ENCODE results near the gene LRRFIP2.

LRRFIP2 gene

DNA sequence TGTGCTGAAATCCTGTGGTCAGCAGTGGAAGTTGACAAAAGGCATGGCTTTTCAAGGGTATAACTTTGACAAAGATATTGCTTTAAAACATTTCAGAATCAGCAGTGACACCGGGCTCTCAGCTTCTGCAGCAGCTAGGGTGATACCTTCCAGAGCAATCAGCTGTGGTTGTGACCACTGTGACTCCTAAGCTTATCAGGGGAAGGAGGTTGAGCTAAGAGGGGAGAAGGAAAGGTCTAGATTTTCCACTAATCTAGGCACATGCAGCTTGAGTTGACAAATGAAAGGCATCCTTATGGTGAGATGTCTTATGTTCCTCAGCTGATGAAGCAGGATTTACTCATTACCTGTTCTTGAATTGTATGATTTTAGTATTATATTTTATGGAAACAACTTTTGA, 16.3 kb upstream of the LRRFIP2 start:
- no peak for DNase-seq (ENCODE audit: extremely low read depth in 1 of 2, low read depth in 1 of 2)

- no peak for DNase-seq (ENCODE audit: extremely low read depth in 1 of 2, low read depth in 1 of 2)
Measured at GRCh38 chr3:37189109-37189508, 14.7 kb upstream of the LRRFIP2 start.

DNA sequence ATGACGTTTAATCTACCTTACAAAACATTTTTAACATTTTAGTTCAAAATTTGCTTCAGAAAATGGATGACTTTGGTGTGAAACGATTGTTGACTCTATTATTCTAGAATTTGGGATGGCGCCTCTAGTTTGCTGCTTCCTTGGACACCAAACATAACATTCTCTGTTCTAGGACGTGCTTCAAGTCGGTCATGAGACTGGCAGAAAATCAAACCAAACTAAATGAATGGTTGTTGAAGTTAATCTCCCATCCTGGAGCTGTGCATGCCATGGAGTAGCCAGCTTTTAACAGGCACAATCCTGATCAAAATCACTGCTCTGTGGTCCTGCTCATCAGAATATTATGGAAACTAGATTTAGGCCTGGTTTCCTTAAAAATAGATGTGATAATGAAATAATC, 9.6 kb upstream of the LRRFIP2 start:
- DNase-seq (ENCODE audit: extremely low read depth in 1 of 2, low read depth in 1 of 2): no peak

DNA sequence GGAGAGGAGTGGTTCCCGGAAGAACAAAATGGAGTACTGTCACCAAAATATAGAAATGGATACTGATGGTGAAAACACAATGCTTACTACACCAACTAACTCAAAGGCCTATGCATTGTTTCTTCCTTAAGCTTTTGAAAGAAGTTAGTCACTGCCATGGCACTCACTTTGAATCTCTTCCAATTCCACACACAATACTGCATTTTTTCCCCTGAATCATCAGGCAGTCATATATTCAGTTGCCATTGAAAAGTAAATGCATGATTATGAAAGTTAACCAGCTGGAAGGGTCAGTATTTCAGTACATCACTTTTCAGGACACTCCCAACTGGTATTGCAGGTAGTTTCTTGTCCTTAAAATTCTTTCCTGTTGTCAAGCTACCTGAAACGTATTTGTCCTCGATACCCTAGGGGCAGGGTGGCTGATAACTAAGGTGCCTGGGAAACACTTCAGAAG, 9.0 kb upstream of the LRRFIP2 start:
- DNase-seq (ENCODE audit: extremely low read depth in 1 of 2, low read depth in 1 of 2): no peak

DNA sequence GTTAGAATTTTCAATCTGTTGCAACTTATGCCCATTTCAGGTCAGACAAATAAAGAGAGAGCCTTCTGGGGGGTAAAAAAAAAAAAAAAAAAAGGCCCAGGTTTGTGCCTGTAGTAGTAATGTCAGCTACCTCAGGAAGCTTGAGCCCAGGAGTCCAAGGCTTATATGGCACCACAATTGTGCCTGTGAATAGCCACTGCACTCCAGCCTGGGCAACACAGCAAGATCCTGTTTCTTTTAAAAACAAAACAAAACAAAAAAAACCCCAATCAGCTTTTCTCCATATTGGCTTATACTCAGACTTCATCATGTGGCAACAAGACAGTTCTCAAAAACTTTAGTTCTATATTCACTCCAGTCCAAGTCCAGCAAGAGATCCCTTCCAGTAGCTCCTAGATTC, 8.4 kb upstream of the LRRFIP2 start:
- no peak for DNase-seq (ENCODE audit: extremely low read depth in 1 of 2, low read depth in 1 of 2)

DNA sequence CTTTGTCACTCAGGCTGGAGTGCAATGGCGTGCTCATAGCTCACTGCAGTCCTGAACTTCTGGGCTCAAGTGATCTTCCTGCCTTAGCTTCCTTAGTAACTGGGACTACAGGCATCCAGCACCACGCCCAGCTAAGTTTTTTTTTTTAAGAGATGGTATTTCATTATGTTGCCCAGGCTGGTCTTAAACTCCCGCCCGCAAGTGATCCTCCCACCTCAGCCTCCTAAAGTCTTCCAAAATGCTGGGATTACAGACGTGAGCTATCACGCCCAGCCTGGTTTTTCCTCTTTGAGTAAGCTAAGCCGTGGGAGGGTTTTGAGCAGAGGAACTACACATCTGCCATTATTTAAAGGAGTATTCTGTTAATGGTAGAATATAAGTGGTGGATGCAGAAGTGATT, 7.4 kb upstream of the LRRFIP2 start:
- DNase-seq (ENCODE audit: extremely low read depth in 1 of 2, low read depth in 1 of 2): no peak

- DNase-seq (ENCODE audit: extremely low read depth in 1 of 2, low read depth in 1 of 2): no peak
Measured at GRCh38 chr3:37179144-37179967, 5.0 kb upstream of the LRRFIP2 start.

GRCh38 chr3:37173806-37174205, 576 bp downstream of the LRRFIP2 start:
- DNase-seq (ENCODE audit: extremely low read depth in 1 of 2, low read depth in 1 of 2): no peak

- DNase-seq (ENCODE audit: extremely low read depth in 1 of 2, low read depth in 1 of 2): no peak
Measured at GRCh38 chr3:37171144-37171543, 3.2 kb downstream of the LRRFIP2 start.

- no peak for DNase-seq (ENCODE audit: extremely low read depth in 1 of 2, low read depth in 1 of 2)
Measured at GRCh38 chr3:37170513-37170912, 3.9 kb downstream of the LRRFIP2 start.

GRCh38 chr3:37170060-37170459, 4.3 kb downstream of the LRRFIP2 start:
- DNase-seq (ENCODE audit: extremely low read depth in 1 of 2, low read depth in 1 of 2): no peak

DNA sequence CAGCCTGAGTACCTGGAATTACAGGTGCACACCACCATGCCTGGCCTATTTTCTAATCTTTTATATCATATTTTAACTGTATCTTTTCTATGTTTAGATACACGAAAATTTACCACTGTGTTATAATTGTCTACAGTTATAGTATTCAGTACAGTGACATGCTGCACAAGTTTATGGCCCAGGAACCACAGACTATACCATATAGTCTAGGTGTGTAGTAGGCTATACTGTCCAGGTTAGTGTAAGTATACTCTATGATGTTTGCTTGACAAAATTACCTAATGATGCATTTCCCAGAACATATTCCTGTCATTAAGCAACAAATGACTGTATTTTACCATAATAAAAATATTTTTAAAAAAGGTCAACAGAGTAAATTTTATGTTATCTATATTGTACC, 5.5 kb downstream of the LRRFIP2 start:
- DNase-seq (ENCODE audit: extremely low read depth in 1 of 2, low read depth in 1 of 2): no peak

- DNase-seq (ENCODE audit: extremely low read depth in 1 of 2, low read depth in 1 of 2): no peak
Measured at GRCh38 chr3:37163262-37164015, 10.9 kb downstream of the LRRFIP2 start.

- DNase-seq (ENCODE audit: extremely low read depth in 1 of 2, low read depth in 1 of 2): no peak
Measured at GRCh38 chr3:37162501-37163245, 11.7 kb downstream of the LRRFIP2 start.

DNA sequence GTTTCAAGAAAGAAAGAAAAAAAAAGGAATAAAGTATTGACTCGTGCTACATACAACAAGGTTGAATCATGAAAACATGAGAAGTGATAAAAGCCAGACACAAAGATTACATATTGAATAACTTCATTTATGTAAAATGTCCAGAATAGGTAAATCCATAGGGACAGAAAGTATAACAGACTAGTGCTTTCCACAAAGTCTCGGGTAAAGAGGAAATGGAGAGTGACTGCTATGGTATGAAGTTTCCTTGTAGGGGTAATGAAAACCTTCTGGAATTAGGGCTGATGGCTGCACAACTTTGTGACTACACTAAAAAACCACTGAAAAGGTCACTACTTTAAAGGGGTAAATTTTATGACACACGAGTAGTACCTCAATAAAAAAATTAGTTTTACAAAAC, 13.0 kb downstream of the LRRFIP2 start:
- DNase-seq (ENCODE audit: extremely low read depth in 1 of 2, low read depth in 1 of 2): no peak

DNA sequence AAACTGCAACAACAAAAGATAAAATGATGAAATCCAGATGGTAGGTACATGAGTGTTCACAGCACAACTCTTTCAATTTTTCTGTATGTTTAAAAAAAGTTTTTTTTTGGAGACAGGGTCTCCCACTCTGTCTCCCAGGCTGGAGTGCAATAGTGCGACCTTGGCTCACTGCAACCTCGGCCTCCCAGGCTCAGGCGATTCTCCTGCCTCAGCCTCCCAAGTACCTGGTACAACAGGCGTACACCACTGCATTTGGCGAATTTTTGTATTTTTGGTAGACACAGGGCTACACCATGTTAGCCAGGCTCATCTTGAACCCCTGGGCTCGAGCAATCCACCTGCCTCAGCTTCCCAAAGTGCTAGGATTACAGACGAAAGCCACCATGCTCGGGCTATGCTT, 18.6 kb downstream of the LRRFIP2 start:
- no peak for DNase-seq (ENCODE audit: extremely low read depth in 1 of 2, low read depth in 1 of 2)

GRCh38 chr3:37154668-37155314, 19.6 kb downstream of the LRRFIP2 start:
- DNase-seq (ENCODE audit: extremely low read depth in 1 of 2, low read depth in 1 of 2): no peak

DNA sequence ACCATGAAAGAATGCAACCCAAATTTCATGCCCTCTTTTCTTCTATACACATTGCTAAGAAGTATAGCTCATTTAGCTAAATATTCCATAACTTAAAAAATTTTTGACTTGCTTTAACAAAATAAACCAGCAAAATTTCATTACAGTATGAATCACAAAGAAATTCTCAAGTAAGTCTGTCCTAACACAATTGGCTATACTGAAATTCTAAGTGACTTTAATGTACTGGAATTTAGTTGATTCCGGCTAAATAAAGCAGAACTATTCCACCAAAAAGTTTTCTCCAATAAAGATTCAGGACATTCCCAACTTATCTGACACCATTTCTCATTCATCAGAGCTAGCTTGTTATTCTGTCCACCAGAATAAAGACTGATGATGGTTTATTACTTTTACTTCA, 23.8 kb downstream of the LRRFIP2 start:
- no peak for DNase-seq (ENCODE audit: extremely low read depth in 1 of 2, low read depth in 1 of 2)

GRCh38 chr3:37149257-37149656, 25.1 kb downstream of the LRRFIP2 start:
- DNase-seq (ENCODE audit: extremely low read depth in 1 of 2, low read depth in 1 of 2): no peak

DNA sequence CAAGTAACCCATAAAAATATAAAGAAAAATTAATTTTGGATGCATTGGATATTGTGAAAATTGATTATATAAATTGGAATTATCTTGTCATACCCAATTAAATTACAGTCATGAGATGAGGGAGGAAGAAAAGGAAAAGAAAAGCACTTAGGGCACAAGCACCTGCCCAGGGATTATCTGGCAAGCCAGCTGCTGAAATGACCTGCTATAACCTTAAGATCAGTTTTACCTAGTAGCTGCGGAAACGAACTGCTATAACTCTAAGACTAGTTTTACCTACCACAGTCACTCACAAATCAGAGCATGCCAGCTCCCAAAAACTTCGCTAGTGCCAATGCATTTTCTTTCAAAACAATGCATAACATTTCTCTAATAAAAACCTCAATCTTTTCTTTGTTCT, 26.2 kb downstream of the LRRFIP2 start:
- DNase-seq (ENCODE audit: extremely low read depth in 1 of 2, low read depth in 1 of 2): no peak

DNA sequence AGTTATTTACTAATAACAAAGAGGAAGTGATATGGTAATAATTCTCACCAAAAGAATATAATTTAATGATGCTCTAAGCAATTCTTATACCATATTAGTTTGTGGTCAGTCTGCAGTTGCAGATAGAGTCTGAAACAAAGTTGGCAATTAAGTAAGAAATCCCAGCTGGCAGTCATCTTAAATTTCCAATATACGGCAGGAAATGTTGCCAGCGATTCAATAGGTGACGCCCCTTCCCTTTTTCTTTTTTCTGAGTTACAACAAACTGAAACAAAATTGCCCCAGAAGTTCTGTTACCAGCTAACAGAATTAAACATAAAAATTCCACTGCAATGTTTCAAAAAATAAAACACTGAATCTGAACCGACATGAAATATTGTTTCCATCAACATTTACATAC, 26.7 kb downstream of the LRRFIP2 start:
- no peak for DNase-seq (ENCODE audit: extremely low read depth in 1 of 2, low read depth in 1 of 2)
